ENCODE data around the gene PTPRG. TPM values are rescaled to one million over a fixed set of nuclear protein-coding genes. Genes with fewer than 3 reads are reported as not detected.

The PTPRG gene
- polyA plus RNA-seq, 3 donors = not detected

GRCh38 chr3:61865466-61866152 is 304.2 kb downstream of the PTPRG start:
- Histone ChIP-seq H3K27ac (ENCODE audit: low read depth in 1 of 2, low read length in 2 of 2) (no peak overlapping the region), H3K4me1 (ENCODE audit: control insufficient read depth in 1 of 2, insufficient read depth in 2 of 2, low read length in 2 of 2) (no peaks in the 10 kb centered on the region)

GRCh38 chr3:61866153-61866542 is 304.8 kb downstream of the PTPRG start:
- TF ChIP-seq CTCF (IDR thresholded peaks at IDR 0.05) = no peak
- Mint-ChIP-seq H3K9me3 (peaks cover 0 to 2% (median 0%) of the 10 kb centered on the region in 7 donors), H3K36me3 (no peaks in the 10 kb centered on the region), H3K27me3 (ENCODE audit: low read depth in 3 of 3) (no peaks in the 10 kb centered on the region), H3K4me1 (no peaks in the 10 kb centered on the region), H3K4me3 (no peak overlapping the region), H3K27ac (no peak overlapping the region)
- no peaks in the 10 kb centered on the region for H3K9me3 ChIP-seq (replicated peaks in 1 of 2; ENCODE audit: control insufficient read depth in 1 of 2, insufficient read depth in 1 of 2, low read length in 2 of 2)
- 71% methylated on average over 1 of the region's 2 CpGs for WGBS (ENCODE audit: insufficient coverage)
- no peak overlapping the region for H2AFZ ChIP-seq (ENCODE audit: insufficient read depth, low read depth, low read length, poor library complexity, severe bottlenecking)
- no peaks in the 10 kb centered on the region for H4K20me1 ChIP-seq (ENCODE audit: insufficient read depth, low read length)
- no peak overlapping the region for H3K27ac ChIP-seq (ENCODE audit: low read depth in 1 of 2, low read length in 2 of 2)
- no peaks in the 10 kb centered on the region for H3K27me3 ChIP-seq (ENCODE audit: control insufficient read depth in 2 of 2, insufficient read depth in 2 of 2, low read length in 2 of 2)
- intact Hi-C loops (cut with micrococcal nuclease) = no loop called here
- no peak for DNase-seq
- H3K4me2 ChIP-seq (replicated peaks; ENCODE audit: extremely low read depth, low read length, poor library complexity, severe bottlenecking) = no peak overlapping the region
- H3K4me3 ChIP-seq (replicated peaks in 1 of 3; ENCODE audit: low read depth in 2 of 3, low read length in 3 of 3) = no peak overlapping the region
- H3K79me2 ChIP-seq (ENCODE audit: insufficient read depth, low read length) = no peaks in the 10 kb centered on the region
- no peaks in the 10 kb centered on the region for H3K4me1 ChIP-seq (ENCODE audit: control insufficient read depth in 1 of 2, insufficient read depth in 2 of 2, low read length in 2 of 2)
- no peak overlapping the region for H3K9ac ChIP-seq (ENCODE audit: insufficient read depth, low read length, poor library complexity, severe bottlenecking)
- H3K36me3 ChIP-seq (replicated peaks in 1 of 2; ENCODE audit: control insufficient read depth in 1 of 2, insufficient read depth in 2 of 2, low read length in 2 of 2) = no peaks in the 10 kb centered on the region

More at GRCh38 chr3:61865466-61866152, 304.2 kb downstream of the PTPRG start:
- Mint-ChIP-seq H3K27ac (no peak overlapping the region), H3K4me3 (no peak overlapping the region), H3K36me3 (no peaks in the 10 kb centered on the region), H3K9me3 (peaks cover 0 to 2% (median 0%) of the 10 kb centered on the region in 7 donors), H3K27me3 (ENCODE audit: low read depth in 3 of 3) (no peaks in the 10 kb centered on the region), H3K4me1 (no peaks in the 10 kb centered on the region)
- Histone ChIP-seq H3K9ac (ENCODE audit: insufficient read depth, low read length, poor library complexity, severe bottlenecking) (no peak overlapping the region), H3K36me3 (replicated peaks in 1 of 2; ENCODE audit: control insufficient read depth in 1 of 2, insufficient read depth in 2 of 2, low read length in 2 of 2) (no peaks in the 10 kb centered on the region), H3K9me3 (replicated peaks in 1 of 2; ENCODE audit: control insufficient read depth in 1 of 2, insufficient read depth in 1 of 2, low read length in 2 of 2) (no peaks in the 10 kb centered on the region), H3K27me3 (ENCODE audit: control insufficient read depth in 2 of 2, insufficient read depth in 2 of 2, low read length in 2 of 2) (no peaks in the 10 kb centered on the region), H3K4me3 (replicated peaks in 1 of 3; ENCODE audit: low read depth in 2 of 3, low read length in 3 of 3) (no peak overlapping the region), H3K4me2 (replicated peaks; ENCODE audit: extremely low read depth, low read length, poor library complexity, severe bottlenecking) (no peak overlapping the region), H3K79me2 (ENCODE audit: insufficient read depth, low read length) (no peaks in the 10 kb centered on the region), H4K20me1 (ENCODE audit: insufficient read depth, low read length) (no peaks in the 10 kb centered on the region), H2AFZ (ENCODE audit: insufficient read depth, low read depth, low read length, poor library complexity, severe bottlenecking) (no peak overlapping the region)
- no peak for TF ChIP-seq CTCF (IDR thresholded peaks at IDR 0.05)
- DNase-seq = no peak
- intact Hi-C loops (cut with micrococcal nuclease) = no loop called here
- WGBS (ENCODE audit: insufficient coverage) = 71% methylated on average over 1 of the region's 6 CpGs
